ENCODE results near the gene FRMD4A.

FRMD4A gene

GRCh38 chr10:13594641-13595040 lies 736.1 kb downstream of the FRMD4A start:
- H3K4me3 Mint-ChIP-seq, result no peak overlapping the region
- H3K36me3 Mint-ChIP-seq, result peaks cover 35% of the 10 kb centered on the region
- H3K4me1 Mint-ChIP-seq, result peaks cover 2% of the 10 kb centered on the region
- DNase-seq, result no peak
- H3K27ac Mint-ChIP-seq, result no peak overlapping the region
- no peaks in the 10 kb centered on the region for H3K9me3 Mint-ChIP-seq
- H3K27me3 Mint-ChIP-seq, result no peaks in the 10 kb centered on the region
- CTCF ChIA-PET, result no interaction called here
